Measurements from ENCODE around the gene SOWAHC.
"Not testable (repeated sequence)": the region's sequence is repeated elsewhere in the genome, so short reads cannot be mapped to it uniquely, and the experiment has no call there.

Gene SOWAHC

GRCh38 chr2:109613922-109614714, at the start of gene SOWAHC, which contains the start of gene SEPTIN10:
TSS of gene SOWAHC (plus strand) at chr2:109614364. CDS start at chr2:109614490, 126 bp downstream.
TSS of gene SEPTIN10 (minus strand) at chr2:109613966. CDS start at chr2:109613827, 139 bp downstream.
- DNase-seq (ENCODE audit: extremely low read depth in 1 of 2, low read depth in 1 of 2) = peak; percentile 35 to 63

GRCh38 chr2:109575373-109575772, 38.8 kb upstream of the SOWAHC start:
- no peak for DNase-seq (ENCODE audit: extremely low read depth in 1 of 2, low read depth in 1 of 2)

- DNase-seq (ENCODE audit: extremely low read depth in 1 of 2, low read depth in 1 of 2) = not testable (repeated sequence)
Measured at GRCh38 chr2:109577630-109578029, 36.5 kb upstream of the SOWAHC start.

GRCh38 chr2:109582928-109583895, 31.0 kb upstream of the SOWAHC start:
- DNase-seq (ENCODE audit: extremely low read depth in 1 of 2, low read depth in 1 of 2) = no peak

- DNase-seq (ENCODE audit: extremely low read depth in 1 of 2, low read depth in 1 of 2) = no peak
Measured at GRCh38 chr2:109586687-109587086, 27.5 kb upstream of the SOWAHC start.

- DNase-seq (ENCODE audit: extremely low read depth in 1 of 2, low read depth in 1 of 2) = no peak
Measured at GRCh38 chr2:109591206-109591605, 23.0 kb upstream of the SOWAHC start.

- no peak for DNase-seq (ENCODE audit: extremely low read depth in 1 of 2, low read depth in 1 of 2)
Measured at GRCh38 chr2:109592905-109593304, 21.3 kb upstream of the SOWAHC start.

GRCh38 chr2:109594246-109594885, 19.8 kb upstream of the SOWAHC start:
- DNase-seq (ENCODE audit: extremely low read depth in 1 of 2, low read depth in 1 of 2) = no peak

GRCh38 chr2:109595644-109596043, 18.5 kb upstream of the SOWAHC start:
- no peak for DNase-seq (ENCODE audit: extremely low read depth in 1 of 2, low read depth in 1 of 2)

GRCh38 chr2:109597283-109597682, 16.9 kb upstream of the SOWAHC start:
- DNase-seq (ENCODE audit: extremely low read depth in 1 of 2, low read depth in 1 of 2) = no peak

GRCh38 chr2:109601783-109602182, 12.4 kb upstream of the SOWAHC start:
- DNase-seq (ENCODE audit: extremely low read depth in 1 of 2, low read depth in 1 of 2) = no peak

GRCh38 chr2:109602617-109603188, 11.5 kb upstream of the SOWAHC start:
- no peak for DNase-seq (ENCODE audit: extremely low read depth in 1 of 2, low read depth in 1 of 2)

GRCh38 chr2:109604597-109604996, 9.6 kb upstream of the SOWAHC start:
- no peak for DNase-seq (ENCODE audit: extremely low read depth in 1 of 2, low read depth in 1 of 2)

GRCh38 chr2:109607766-109608165, 6.4 kb upstream of the SOWAHC start:
- DNase-seq (ENCODE audit: extremely low read depth in 1 of 2, low read depth in 1 of 2) = no peak

- no peak for DNase-seq (ENCODE audit: extremely low read depth in 1 of 2, low read depth in 1 of 2)
Measured at GRCh38 chr2:109609352-109610024, 4.7 kb upstream of the SOWAHC start.

GRCh38 chr2:109611467-109612095, 2.6 kb upstream of the SOWAHC start:
- no peak for DNase-seq (ENCODE audit: extremely low read depth in 1 of 2, low read depth in 1 of 2)

GRCh38 chr2:109613081-109613921, 863 bp upstream of the SOWAHC start:
- no peak for DNase-seq (ENCODE audit: extremely low read depth in 1 of 2, low read depth in 1 of 2)

- no peak for DNase-seq (ENCODE audit: extremely low read depth in 1 of 2, low read depth in 1 of 2)
Measured at GRCh38 chr2:109614715-109615636, 812 bp downstream of the SOWAHC start.
